HG03139 (cell line): Measurements from ENCODE around the gene GIT2.
A peak's percentile ranks its signal among the peaks of the same experiment; 100 is the strongest.
"Not testable (repeated sequence)": the region's sequence is repeated elsewhere in the genome, so short reads cannot be mapped to it uniquely, and the experiment has no call there.

ENCODE experiments used
- ATAC-seq: cut with Tn5 transposase; IDR thresholded peaks from one replicate; pipeline ENCODE4 v1.9.1; 2021; ENCODE audit not compliant: unreplicated experiment

Gene GIT2

GRCh38 chr12:109995686-109996482, at the start of gene GIT2:
GIT2 (minus strand) TSS chr12:109996368; CDS start chr12:109996224, 144 bp downstream.
- peak; percentile 63 for ATAC-seq

GRCh38 chr12:110042264-110042663, 46.1 kb upstream of the GIT2 start:
- no peak for ATAC-seq

GRCh38 chr12:110039085-110039807, 43.1 kb upstream of the GIT2 start:
- ATAC-seq: no peak

GRCh38 chr12:110038741-110039084, 42.5 kb upstream of the GIT2 start:
- no peak for ATAC-seq

- ATAC-seq: no peak
Measured at GRCh38 chr12:110037315-110037714, 41.1 kb upstream of the GIT2 start.

- no peak for ATAC-seq
Measured at GRCh38 chr12:110035534-110036104, 39.5 kb upstream of the GIT2 start.

GRCh38 chr12:110033888-110034287, 37.7 kb upstream of the GIT2 start:
- ATAC-seq: no peak

GRCh38 chr12:110029290-110029815, 33.2 kb upstream of the GIT2 start:
- no peak for ATAC-seq

- ATAC-seq: no peak
Measured at GRCh38 chr12:110028323-110028722, 32.2 kb upstream of the GIT2 start.

GRCh38 chr12:110024051-110024450, 27.9 kb upstream of the GIT2 start:
- ATAC-seq: no peak

GRCh38 chr12:110023059-110023980, 27.2 kb upstream of the GIT2 start:
- no peak for ATAC-seq

- no peak for ATAC-seq
Measured at GRCh38 chr12:110020956-110021355, 24.8 kb upstream of the GIT2 start.

- no peak for ATAC-seq
Measured at GRCh38 chr12:110015132-110015531, 19.0 kb upstream of the GIT2 start.

GRCh38 chr12:110012659-110013058, 16.5 kb upstream of the GIT2 start:
- no peak for ATAC-seq

- no peak for ATAC-seq
Measured at GRCh38 chr12:110012137-110012536, 16.0 kb upstream of the GIT2 start.

GRCh38 chr12:110010853-110011723, 14.9 kb upstream of the GIT2 start:
- no peak for ATAC-seq

GRCh38 chr12:110008681-110009398, 12.7 kb upstream of the GIT2 start:
- ATAC-seq: not testable (repeated sequence)

- ATAC-seq: no peak
Measured at GRCh38 chr12:110007881-110008280, 11.7 kb upstream of the GIT2 start.

- ATAC-seq: no peak
Measured at GRCh38 chr12:110006115-110006514, 9.9 kb upstream of the GIT2 start.
